Measurements from ENCODE around the gene SETX.
"Not testable (repeated sequence)": the region's sequence is repeated elsewhere in the genome, so short reads cannot be mapped to it uniquely, and the experiment has no call there.

SETX gene

GRCh38 chr9:132354637-132355355, at the start of gene SETX:
Gene SETX (minus strand): TSS chr9:132354986. CDS start chr9:132349428, 5,558 bp downstream.
- no peaks in the 10 kb centered on the region for H3K27me3 Mint-ChIP-seq (ENCODE audit: low read depth)
- peak within 1 kb of the TSS; percentile 91 for H3K4me3 Mint-ChIP-seq
- H3K4me1 Mint-ChIP-seq (ENCODE audit: low read depth): peaks cover 35% of the 10 kb centered on the region
- peaks cover 34% of the 10 kb centered on the region for H3K36me3 Mint-ChIP-seq (ENCODE audit: low read depth)
- no peaks in the 10 kb centered on the region for H3K9me3 Mint-ChIP-seq
- H3K27ac Mint-ChIP-seq: peak within 1 kb of the TSS; percentile 94

- Mint-ChIP-seq H3K4me3 (peak overlapping the region; percentile 90), H3K27me3 (ENCODE audit: low read depth) (peaks cover 15% of the 10 kb centered on the region), H3K27ac (peak overlapping the region; percentile 86), H3K4me1 (ENCODE audit: low read depth) (peaks cover 33% of the 10 kb centered on the region), H3K36me3 (ENCODE audit: low read depth) (peaks cover 23% of the 10 kb centered on the region), H3K9me3 (no peaks in the 10 kb centered on the region)
These were observed 49.6 kb upstream of the SETX start for GRCh38 chr9:132404228-132404881.

- Mint-ChIP-seq H3K9me3 (no peaks in the 10 kb centered on the region), H3K4me3 (no peak overlapping the region), H3K27me3 (ENCODE audit: low read depth) (peaks cover 1% of the 10 kb centered on the region)
These were observed 47.0 kb upstream of the SETX start for GRCh38 chr9:132401824-132402223.

GRCh38 chr9:132395560-132395959, 40.8 kb upstream of the SETX start:
- Mint-ChIP-seq H3K4me1 (ENCODE audit: low read depth) (no peaks in the 10 kb centered on the region), H3K9me3 (no peaks in the 10 kb centered on the region), H3K27me3 (ENCODE audit: low read depth) (no peaks in the 10 kb centered on the region), H3K27ac (no peak overlapping the region), H3K36me3 (ENCODE audit: low read depth) (peaks cover 41% of the 10 kb centered on the region), H3K4me3 (no peak overlapping the region)

More at GRCh38 chr9:132401824-132402223, 47.0 kb upstream of the SETX start:
- Mint-ChIP-seq H3K27ac (no peak overlapping the region), H3K36me3 (ENCODE audit: low read depth) (peaks cover 35% of the 10 kb centered on the region), H3K4me1 (ENCODE audit: low read depth) (peaks cover 31% of the 10 kb centered on the region)

- no peaks in the 10 kb centered on the region for H3K27me3 Mint-ChIP-seq (ENCODE audit: low read depth)
- peaks cover 55% of the 10 kb centered on the region for H3K36me3 Mint-ChIP-seq (ENCODE audit: low read depth)
- H3K9me3 Mint-ChIP-seq: no peaks in the 10 kb centered on the region
- H3K27ac Mint-ChIP-seq: no peak overlapping the region
- H3K4me3 Mint-ChIP-seq: no peak overlapping the region
- H3K4me1 Mint-ChIP-seq (ENCODE audit: low read depth): no peaks in the 10 kb centered on the region
These were observed 36.7 kb upstream of the SETX start for GRCh38 chr9:132391449-132391848.

GRCh38 chr9:132390966-132391365, 36.2 kb upstream of the SETX start:
- peaks cover 59% of the 10 kb centered on the region for H3K36me3 Mint-ChIP-seq (ENCODE audit: low read depth)
- no peak overlapping the region for H3K27ac Mint-ChIP-seq

GRCh38 chr9:132387133-132387532, 32.3 kb upstream of the SETX start:
- H3K27me3 Mint-ChIP-seq (ENCODE audit: low read depth): no peaks in the 10 kb centered on the region
- peaks cover 62% of the 10 kb centered on the region for H3K36me3 Mint-ChIP-seq (ENCODE audit: low read depth)
- no peak overlapping the region for H3K4me3 Mint-ChIP-seq
- no peaks in the 10 kb centered on the region for H3K9me3 Mint-ChIP-seq
- peaks cover 13% of the 10 kb centered on the region for H3K4me1 Mint-ChIP-seq (ENCODE audit: low read depth)
- no peak overlapping the region for H3K27ac Mint-ChIP-seq

More at GRCh38 chr9:132390966-132391365, 36.2 kb upstream of the SETX start:
- Mint-ChIP-seq H3K4me1 (ENCODE audit: low read depth) (no peaks in the 10 kb centered on the region), H3K9me3 (no peaks in the 10 kb centered on the region), H3K4me3 (no peak overlapping the region), H3K27me3 (ENCODE audit: low read depth) (no peaks in the 10 kb centered on the region)

GRCh38 chr9:132384376-132384775, 29.6 kb upstream of the SETX start:
- peaks cover 18% of the 10 kb centered on the region for H3K4me1 Mint-ChIP-seq (ENCODE audit: low read depth)
- H3K4me3 Mint-ChIP-seq: no peak overlapping the region
- H3K9me3 Mint-ChIP-seq: no peaks in the 10 kb centered on the region
- H3K36me3 Mint-ChIP-seq (ENCODE audit: low read depth): peaks cover 42% of the 10 kb centered on the region
- no peaks in the 10 kb centered on the region for H3K27me3 Mint-ChIP-seq (ENCODE audit: low read depth)
- no peak overlapping the region for H3K27ac Mint-ChIP-seq

GRCh38 chr9:132383462-132383883, 28.7 kb upstream of the SETX start:
- peaks cover 18% of the 10 kb centered on the region for H3K4me1 Mint-ChIP-seq (ENCODE audit: low read depth)
- peaks cover 41% of the 10 kb centered on the region for H3K36me3 Mint-ChIP-seq (ENCODE audit: low read depth)
- H3K9me3 Mint-ChIP-seq: no peaks in the 10 kb centered on the region
- no peak overlapping the region for H3K4me3 Mint-ChIP-seq
- H3K27ac Mint-ChIP-seq: no peak overlapping the region
- no peaks in the 10 kb centered on the region for H3K27me3 Mint-ChIP-seq (ENCODE audit: low read depth)

GRCh38 chr9:132381966-132382541, 27.3 kb upstream of the SETX start:
- H3K4me3 Mint-ChIP-seq: no peak overlapping the region
- peaks cover 31% of the 10 kb centered on the region for H3K36me3 Mint-ChIP-seq (ENCODE audit: low read depth)
- H3K27me3 Mint-ChIP-seq (ENCODE audit: low read depth): no peaks in the 10 kb centered on the region
- H3K4me1 Mint-ChIP-seq (ENCODE audit: low read depth): peaks cover 18% of the 10 kb centered on the region
- no peaks in the 10 kb centered on the region for H3K9me3 Mint-ChIP-seq
- no peak overlapping the region for H3K27ac Mint-ChIP-seq

GRCh38 chr9:132378416-132378815, 23.6 kb upstream of the SETX start:
- peaks cover 23% of the 10 kb centered on the region for H3K36me3 Mint-ChIP-seq (ENCODE audit: low read depth)
- peaks cover 18% of the 10 kb centered on the region for H3K4me1 Mint-ChIP-seq (ENCODE audit: low read depth)
- H3K4me3 Mint-ChIP-seq; H3K27me3 Mint-ChIP-seq (ENCODE audit: low read depth); H3K27ac Mint-ChIP-seq; H3K9me3 Mint-ChIP-seq: not testable (repeated sequence)

GRCh38 chr9:132377769-132378168, 23.0 kb upstream of the SETX start:
- H3K4me1 Mint-ChIP-seq (ENCODE audit: low read depth): peaks cover 17% of the 10 kb centered on the region
- not testable (repeated sequence) for H3K27me3 Mint-ChIP-seq (ENCODE audit: low read depth); H3K4me3 Mint-ChIP-seq; H3K27ac Mint-ChIP-seq; H3K9me3 Mint-ChIP-seq
- peaks cover 20% of the 10 kb centered on the region for H3K36me3 Mint-ChIP-seq (ENCODE audit: low read depth)

GRCh38 chr9:132372177-132373095, 17.6 kb upstream of the SETX start:
- Mint-ChIP-seq H3K9me3 (no peaks in the 10 kb centered on the region), H3K36me3 (ENCODE audit: low read depth) (peaks cover 17% of the 10 kb centered on the region), H3K4me3 (peak overlapping the region; percentile 50), H3K27ac (peak overlapping the region; percentile 83), H3K4me1 (ENCODE audit: low read depth) (peaks cover 25% of the 10 kb centered on the region), H3K27me3 (ENCODE audit: low read depth) (no peaks in the 10 kb centered on the region)

- Mint-ChIP-seq H3K27ac (no peak overlapping the region), H3K36me3 (ENCODE audit: low read depth) (peaks cover 10% of the 10 kb centered on the region), H3K27me3 (ENCODE audit: low read depth) (no peaks in the 10 kb centered on the region), H3K9me3 (no peaks in the 10 kb centered on the region), H3K4me3 (no peak overlapping the region), H3K4me1 (ENCODE audit: low read depth) (peaks cover 25% of the 10 kb centered on the region)
These were observed 15.8 kb upstream of the SETX start for GRCh38 chr9:132370592-132370991.

Data from T-helper 1 cell treated with Interleukin-12 subunit alpha and Interleukin-12 subunit beta and Interleukin-4 antibody, amounts not matched to agents 30 μg/mL and 1 μg/mL, for 36 hours (primary cell).